NK-92 (cell line): ENCODE results near the gene CLDN17.

ENCODE experiments used
- DNase-seq: peaks from one replicate; lab custom pipeline; 2025; ENCODE audit not compliant: unreplicated experiment; lab: John Stamatoyannopoulos, UW

The CLDN17 gene

GRCh38 chr21:30166705-30167104 is at the start of gene CLDN17:
Gene CLDN17 (minus strand): TSS chr21:30166805. CDS start chr21:30166617, 188 bp downstream.
- DNase-seq = no peak

- DNase-seq = no peak
Observed at GRCh38 chr21:30216041-30216723, 49.6 kb upstream of the CLDN17 start, which contains the start of gene CLDN8. Gene CLDN8 (minus strand): TSS chr21:30216097. CDS start chr21:30215925, 172 bp downstream.

- DNase-seq = no peak
Observed at GRCh38 chr21:30211071-30211470, 44.5 kb upstream of the CLDN17 start.

- no peak for DNase-seq
Observed at GRCh38 chr21:30209601-30210000, 43.0 kb upstream of the CLDN17 start.

GRCh38 chr21:30207252-30207579 is 40.6 kb upstream of the CLDN17 start:
- no peak for DNase-seq

- no peak for DNase-seq
Observed at GRCh38 chr21:30206551-30207251, 40.1 kb upstream of the CLDN17 start.

GRCh38 chr21:30200000-30200399 is 33.4 kb upstream of the CLDN17 start:
- no peak for DNase-seq

- DNase-seq = no peak
Observed at GRCh38 chr21:30194701-30195299, 28.2 kb upstream of the CLDN17 start.

GRCh38 chr21:30193201-30193600 is 26.6 kb upstream of the CLDN17 start:
- DNase-seq = no peak

GRCh38 chr21:30190554-30190953 is 23.9 kb upstream of the CLDN17 start:
- no peak for DNase-seq

GRCh38 chr21:30189773-30190172 is 23.2 kb upstream of the CLDN17 start:
- DNase-seq = no peak

- no peak for DNase-seq
Observed at GRCh38 chr21:30186242-30186641, 19.6 kb upstream of the CLDN17 start.

GRCh38 chr21:30168086-30168485 is 1.5 kb upstream of the CLDN17 start:
- DNase-seq = no peak

- DNase-seq = no peak
Observed at GRCh38 chr21:30166171-30166570, 434 bp downstream of the CLDN17 start.

- DNase-seq = no peak
Observed at GRCh38 chr21:30164796-30165195, 1.8 kb downstream of the CLDN17 start.

GRCh38 chr21:30153697-30154340 is 12.8 kb downstream of the CLDN17 start:
- DNase-seq = no peak

GRCh38 chr21:30152792-30153191 is 13.8 kb downstream of the CLDN17 start:
- no peak for DNase-seq

GRCh38 chr21:30148906-30149305 is 17.7 kb downstream of the CLDN17 start:
- DNase-seq = no peak

GRCh38 chr21:30146558-30147282 is 19.9 kb downstream of the CLDN17 start:
- DNase-seq = no peak

- DNase-seq = no peak
Observed at GRCh38 chr21:30138483-30138882, 28.1 kb downstream of the CLDN17 start.

- no peak for DNase-seq
Observed at GRCh38 chr21:30129246-30129645, 37.4 kb downstream of the CLDN17 start.
